ENCODE data around the gene KRTAP4-12. TPM values are rescaled to one million over a fixed set of nuclear protein-coding genes. Genes with fewer than 3 reads are reported as not detected.
"Not testable (repeated sequence)": the region's sequence is repeated elsewhere in the genome, so short reads cannot be mapped to it uniquely, and the experiment has no call there.

The KRTAP4-12 gene
- total RNA-seq, 1 experiment from 2014 or later = not detected

- DNase-seq (ENCODE audit: low spot score) (no peak), ATAC-seq (no peak)
- Mint-ChIP-seq H3K36me3 (peaks cover 14% of the 10 kb centered on the region), H3K27me3 (ENCODE audit: low read depth) (peaks cover 4% of the 10 kb centered on the region; the same call in 1 of the 2 replicates), H3K4me3 (no peak overlapping the region), H3K27ac (no peak overlapping the region), H3K9me3 (peaks cover 33% of the 10 kb centered on the region), H3K4me1 (peaks cover 38% of the 10 kb centered on the region)
- TF ChIP-seq, protein P1, sequence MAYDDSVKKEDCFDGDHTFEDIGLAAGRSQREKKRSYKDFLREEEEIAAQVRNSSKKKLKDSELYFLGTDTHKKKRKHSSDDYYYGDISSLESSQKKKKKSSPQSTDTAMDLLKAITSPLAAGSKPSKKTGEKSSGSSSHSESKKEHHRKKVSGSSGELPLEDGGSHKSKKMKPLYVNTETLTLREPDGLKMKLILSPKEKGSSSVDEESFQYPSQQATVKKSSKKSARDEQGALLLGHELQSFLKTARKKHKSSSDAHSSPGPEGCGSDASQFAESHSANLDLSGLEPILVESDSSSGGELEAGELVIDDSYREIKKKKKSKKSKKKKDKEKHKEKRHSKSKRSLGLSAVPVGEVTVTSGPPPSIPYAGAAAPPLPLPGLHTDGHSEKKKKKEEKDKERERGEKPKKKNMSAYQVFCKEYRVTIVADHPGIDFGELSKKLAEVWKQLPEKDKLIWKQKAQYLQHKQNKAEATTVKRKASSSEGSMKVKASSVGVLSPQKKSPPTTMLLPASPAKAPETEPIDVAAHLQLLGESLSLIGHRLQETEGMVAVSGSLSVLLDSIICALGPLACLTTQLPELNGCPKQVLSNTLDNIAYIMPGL (CRISPR knock-in tag; IDR thresholded peaks at IDR 0.05) = no peak
- TF ChIP-seq RELA (CRISPR knock-in tag; IDR thresholded peaks at IDR 0.05; ENCODE audit: borderline replicate concordance) (no peak), ATF6 (CRISPR knock-in tag; IDR thresholded peaks at IDR 0.05) (no peak), NR1H2 (CRISPR knock-in tag; IDR thresholded peaks at IDR 0.05) (no peak), TP53 (CRISPR knock-in tag; IDR thresholded peaks at IDR 0.05) (no peak), FOXP1 (CRISPR knock-in tag; IDR thresholded peaks at IDR 0.05; ENCODE audit: borderline replicate concordance) (no peak), SOX15 (CRISPR knock-in tag; IDR thresholded peaks at IDR 0.05) (no peak), KAT7 (CRISPR knock-in tag; IDR thresholded peaks at IDR 0.05; ENCODE audit: borderline replicate concordance) (no peak), FOXK1 (CRISPR knock-in tag; IDR thresholded peaks at IDR 0.05) (no peak), RORB (CRISPR knock-in tag; IDR thresholded peaks at IDR 0.05) (no peak), ZNF423 (CRISPR knock-in tag; IDR thresholded peaks at IDR 0.05) (no peak), NFYB (CRISPR knock-in tag; conservative IDR thresholded peaks at IDR 0.05; ENCODE audit: low read depth) (no peak)
- TF ChIP-seq, protein P2, sequence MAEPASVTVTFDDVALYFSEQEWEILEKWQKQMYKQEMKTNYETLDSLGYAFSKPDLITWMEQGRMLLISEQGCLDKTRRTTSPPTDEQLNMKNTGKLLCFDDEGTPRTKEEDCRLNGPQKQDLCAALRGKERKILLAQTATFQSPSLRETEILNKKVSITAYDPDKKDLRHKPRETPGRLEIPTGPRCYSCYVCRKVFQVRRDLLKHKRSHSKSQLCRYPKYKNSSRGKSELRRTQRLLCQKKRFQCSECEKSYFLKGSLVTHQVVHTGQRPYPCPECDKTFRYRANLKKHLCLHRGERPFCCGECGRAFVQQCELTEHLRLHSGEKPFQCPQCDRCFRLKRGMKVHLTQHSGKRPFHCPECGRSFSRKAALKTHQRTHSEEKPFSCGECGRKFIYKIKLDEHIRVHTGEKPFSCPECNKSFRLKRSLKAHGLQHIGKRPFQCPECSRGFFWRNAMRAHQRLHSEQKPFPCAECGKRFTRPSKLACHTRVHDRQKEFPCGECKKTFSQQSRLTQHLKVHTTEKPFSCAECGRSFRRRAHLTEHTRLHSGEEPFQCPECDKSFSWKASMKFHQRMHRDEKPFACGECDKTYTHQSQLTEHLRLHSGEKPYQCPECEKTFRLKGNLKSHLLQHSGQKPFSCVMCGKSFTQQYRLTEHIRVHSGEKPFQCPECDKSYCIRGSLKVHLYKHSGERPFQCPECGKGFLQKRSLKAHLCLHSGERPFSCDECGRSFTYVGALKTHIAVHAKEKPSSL (CRISPR knock-in tag; conservative IDR thresholded peaks at IDR 0.05) = no peak
- TF ChIP-seq, protein P3, sequence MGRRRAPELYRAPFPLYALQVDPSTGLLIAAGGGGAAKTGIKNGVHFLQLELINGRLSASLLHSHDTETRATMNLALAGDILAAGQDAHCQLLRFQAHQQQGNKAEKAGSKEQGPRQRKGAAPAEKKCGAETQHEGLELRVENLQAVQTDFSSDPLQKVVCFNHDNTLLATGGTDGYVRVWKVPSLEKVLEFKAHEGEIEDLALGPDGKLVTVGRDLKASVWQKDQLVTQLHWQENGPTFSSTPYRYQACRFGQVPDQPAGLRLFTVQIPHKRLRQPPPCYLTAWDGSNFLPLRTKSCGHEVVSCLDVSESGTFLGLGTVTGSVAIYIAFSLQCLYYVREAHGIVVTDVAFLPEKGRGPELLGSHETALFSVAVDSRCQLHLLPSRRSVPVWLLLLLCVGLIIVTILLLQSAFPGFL (CRISPR knock-in tag; IDR thresholded peaks at IDR 0.05; ENCODE audit: borderline replicate concordance) = no peak
- TF ChIP-seq, protein P4, sequence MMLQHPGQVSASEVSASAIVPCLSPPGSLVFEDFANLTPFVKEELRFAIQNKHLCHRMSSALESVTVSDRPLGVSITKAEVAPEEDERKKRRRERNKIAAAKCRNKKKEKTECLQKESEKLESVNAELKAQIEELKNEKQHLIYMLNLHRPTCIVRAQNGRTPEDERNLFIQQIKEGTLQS (CRISPR knock-in tag; conservative IDR thresholded peaks at IDR 0.05) = no peak
- TF ChIP-seq, protein P5, sequence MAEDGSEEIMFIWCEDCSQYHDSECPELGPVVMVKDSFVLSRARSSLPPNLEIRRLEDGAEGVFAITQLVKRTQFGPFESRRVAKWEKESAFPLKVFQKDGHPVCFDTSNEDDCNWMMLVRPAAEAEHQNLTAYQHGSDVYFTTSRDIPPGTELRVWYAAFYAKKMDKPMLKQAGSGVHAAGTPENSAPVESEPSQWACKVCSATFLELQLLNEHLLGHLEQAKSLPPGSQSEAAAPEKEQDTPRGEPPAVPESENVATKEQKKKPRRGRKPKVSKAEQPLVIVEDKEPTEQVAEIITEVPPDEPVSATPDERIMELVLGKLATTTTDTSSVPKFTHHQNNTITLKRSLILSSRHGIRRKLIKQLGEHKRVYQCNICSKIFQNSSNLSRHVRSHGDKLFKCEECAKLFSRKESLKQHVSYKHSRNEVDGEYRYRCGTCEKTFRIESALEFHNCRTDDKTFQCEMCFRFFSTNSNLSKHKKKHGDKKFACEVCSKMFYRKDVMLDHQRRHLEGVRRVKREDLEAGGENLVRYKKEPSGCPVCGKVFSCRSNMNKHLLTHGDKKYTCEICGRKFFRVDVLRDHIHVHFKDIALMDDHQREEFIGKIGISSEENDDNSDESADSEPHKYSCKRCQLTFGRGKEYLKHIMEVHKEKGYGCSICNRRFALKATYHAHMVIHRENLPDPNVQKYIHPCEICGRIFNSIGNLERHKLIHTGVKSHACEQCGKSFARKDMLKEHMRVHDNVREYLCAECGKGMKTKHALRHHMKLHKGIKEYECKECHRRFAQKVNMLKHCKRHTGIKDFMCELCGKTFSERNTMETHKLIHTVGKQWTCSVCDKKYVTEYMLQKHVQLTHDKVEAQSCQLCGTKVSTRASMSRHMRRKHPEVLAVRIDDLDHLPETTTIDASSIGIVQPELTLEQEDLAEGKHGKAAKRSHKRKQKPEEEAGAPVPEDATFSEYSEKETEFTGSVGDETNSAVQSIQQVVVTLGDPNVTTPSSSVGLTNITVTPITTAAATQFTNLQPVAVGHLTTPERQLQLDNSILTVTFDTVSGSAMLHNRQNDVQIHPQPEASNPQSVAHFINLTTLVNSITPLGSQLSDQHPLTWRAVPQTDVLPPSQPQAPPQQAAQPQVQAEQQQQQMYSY (CRISPR knock-in tag; IDR thresholded peaks at IDR 0.05) = no peak
- ChIA-PET POLR2A (no interaction called here), CTCF (no interaction called here)
Measured at GRCh38 chr17:41118721-41119120, 5.3 kb downstream of the KRTAP4-12 start.

- CTCF ChIA-PET; H3K27ac Mint-ChIP-seq; DNase-seq (ENCODE audit: low spot score); H3K27me3 Mint-ChIP-seq (ENCODE audit: low read depth); H3K4me3 Mint-ChIP-seq; POLR2A ChIA-PET; ATAC-seq: not testable (repeated sequence)
- Mint-ChIP-seq H3K36me3 (peaks cover 20% of the 10 kb centered on the region), H3K4me1 (peaks cover 33% of the 10 kb centered on the region), H3K9me3 (peaks cover 34% of the 10 kb centered on the region)
Measured at GRCh38 chr17:41117846-41118386, 6.1 kb downstream of the KRTAP4-12 start, which contains the start of gene KRTAP4-11. KRTAP4-11 (minus strand) TSS chr17:41118373; CDS start chr17:41118315, 58 bp downstream.

All from WTC11 (cell line).